Renal pelvis (tissue), 4 donors: ENCODE results near the gene NUMB. TPM values are rescaled to one million over a fixed set of nuclear protein-coding genes. Genes with fewer than 3 reads are reported as not detected.
"Not testable (repeated sequence)": the region's sequence is repeated elsewhere in the genome, so short reads cannot be mapped to it uniquely, and the experiment has no call there.

Experiments
- DNase-seq: peaks from one replicate; pipeline ENCODE4 v3.0.0-alpha.2; 2013
- polyA plus RNA-seq, 3 donors: library from polyadenylated mRNA; unstranded; fragments of 120-200 nt; gene quantifications; one replicate each; pipeline ENCODE4 v1.2.1, GENCODE V29; 2013; ENCODE audit not compliant: insufficient read length in 3 of 3

Gene NUMB
- polyA plus RNA-seq, 3 donors = 76.6 to 127 (median 104) TPM

GRCh38 chr14:73370561-73370960, 87.8 kb downstream of the NUMB start:
- DNase-seq = no peak

GRCh38 chr14:73369428-73369827, 88.9 kb downstream of the NUMB start:
- no peak for DNase-seq

GRCh38 chr14:73368616-73369015, 89.7 kb downstream of the NUMB start:
- DNase-seq = no peak

GRCh38 chr14:73365727-73366126, 92.6 kb downstream of the NUMB start:
- DNase-seq = no peak

- DNase-seq = no peak
These were observed 93.8 kb downstream of the NUMB start for GRCh38 chr14:73364559-73364958.

- no peak for DNase-seq
These were observed 98.9 kb downstream of the NUMB start for GRCh38 chr14:73359445-73359844.

- DNase-seq = no peak
These were observed 100.2 kb downstream of the NUMB start for GRCh38 chr14:73358187-73358586.

- DNase-seq = not testable (repeated sequence)
These were observed 109.3 kb downstream of the NUMB start for GRCh38 chr14:73349091-73349490.

GRCh38 chr14:73344319-73344718, 114.0 kb downstream of the NUMB start:
- DNase-seq = no peak

- DNase-seq = no peak
These were observed 115.7 kb downstream of the NUMB start for GRCh38 chr14:73342670-73343069.

GRCh38 chr14:73339846-73340595, 118.3 kb downstream of the NUMB start:
- DNase-seq = no peak

- DNase-seq = no peak
These were observed 119.1 kb downstream of the NUMB start for GRCh38 chr14:73339206-73339605.

GRCh38 chr14:73338551-73338950, 119.8 kb downstream of the NUMB start:
- no peak for DNase-seq

- DNase-seq = no peak
These were observed 125.3 kb downstream of the NUMB start for GRCh38 chr14:73333031-73333430.

- no peak for DNase-seq
These were observed 132.6 kb downstream of the NUMB start for GRCh38 chr14:73325630-73326299.

GRCh38 chr14:73325063-73325462, 133.3 kb downstream of the NUMB start:
- DNase-seq = no peak

GRCh38 chr14:73324533-73324932, 133.8 kb downstream of the NUMB start:
- no peak for DNase-seq

- no peak for DNase-seq
These were observed 134.4 kb downstream of the NUMB start for GRCh38 chr14:73323896-73324399.

- no peak for DNase-seq
These were observed 145.2 kb downstream of the NUMB start for GRCh38 chr14:73313151-73313550.

GRCh38 chr14:73312687-73313086, 145.7 kb downstream of the NUMB start:
- no peak for DNase-seq

GRCh38 chr14:73311708-73312030, 146.7 kb downstream of the NUMB start:
- DNase-seq = no peak

GRCh38 chr14:73309207-73309606, 149.1 kb downstream of the NUMB start:
- DNase-seq = not testable (repeated sequence)

GRCh38 chr14:73307261-73307660, 151.1 kb downstream of the NUMB start:
- no peak for DNase-seq

- DNase-seq = no peak
These were observed 152.8 kb downstream of the NUMB start for GRCh38 chr14:73305499-73305898.
